Stimulated activated CD8-positive, alpha-beta memory T cell treated with anti-CD3 and anti-CD28 coated beads, Interleukin-7, amount 100 ng/mL, for 48 hours (primary cell): ENCODE results near the gene TIMP2.
"Not testable (repeated sequence)": the region's sequence is repeated elsewhere in the genome, so short reads cannot be mapped to it uniquely, and the experiment has no call there.

ENCODE experiments used
- DNase-seq, 2 donors: peaks; one replicate each; pipeline ENCODE4 v3.0.0-alpha.2; 2020; ENCODE audit warnings: low read depth in 1 of 2; ENCODE audit errors: extremely low read depth in 1 of 2

TIMP2 gene, protein sequence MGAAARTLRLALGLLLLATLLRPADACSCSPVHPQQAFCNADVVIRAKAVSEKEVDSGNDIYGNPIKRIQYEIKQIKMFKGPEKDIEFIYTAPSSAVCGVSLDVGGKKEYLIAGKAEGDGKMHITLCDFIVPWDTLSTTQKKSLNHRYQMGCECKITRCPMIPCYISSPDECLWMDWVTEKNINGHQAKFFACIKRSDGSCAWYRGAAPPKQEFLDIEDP

DNA sequence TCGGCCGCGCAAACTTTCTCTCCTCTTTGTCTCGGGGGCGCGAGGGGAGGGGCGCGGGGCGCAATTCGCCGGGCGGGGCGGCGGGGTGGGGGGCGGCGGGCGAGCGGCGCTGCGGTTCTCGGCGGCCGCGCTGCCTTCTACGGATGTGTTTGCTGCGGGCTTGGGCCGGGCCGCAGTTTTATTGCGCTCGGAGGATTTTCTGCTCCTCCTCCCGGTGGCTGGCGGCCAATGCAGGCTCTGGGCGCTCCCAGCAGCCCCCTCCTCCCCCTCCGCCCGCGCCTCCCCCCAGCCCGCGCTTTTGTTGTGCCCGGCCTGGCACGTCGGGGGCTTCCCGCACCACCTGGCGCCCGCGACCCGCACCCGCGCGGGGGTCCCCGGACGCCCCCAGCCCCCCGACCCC lies at the start of gene TIMP2:
TIMP2 (minus strand) TSS at position 154 of the 400 bp plus-strand sequence. CDS start 299 bp downstream, outside the sequence.
- DNase-seq = peak; percentile 20 to 25

DNA sequence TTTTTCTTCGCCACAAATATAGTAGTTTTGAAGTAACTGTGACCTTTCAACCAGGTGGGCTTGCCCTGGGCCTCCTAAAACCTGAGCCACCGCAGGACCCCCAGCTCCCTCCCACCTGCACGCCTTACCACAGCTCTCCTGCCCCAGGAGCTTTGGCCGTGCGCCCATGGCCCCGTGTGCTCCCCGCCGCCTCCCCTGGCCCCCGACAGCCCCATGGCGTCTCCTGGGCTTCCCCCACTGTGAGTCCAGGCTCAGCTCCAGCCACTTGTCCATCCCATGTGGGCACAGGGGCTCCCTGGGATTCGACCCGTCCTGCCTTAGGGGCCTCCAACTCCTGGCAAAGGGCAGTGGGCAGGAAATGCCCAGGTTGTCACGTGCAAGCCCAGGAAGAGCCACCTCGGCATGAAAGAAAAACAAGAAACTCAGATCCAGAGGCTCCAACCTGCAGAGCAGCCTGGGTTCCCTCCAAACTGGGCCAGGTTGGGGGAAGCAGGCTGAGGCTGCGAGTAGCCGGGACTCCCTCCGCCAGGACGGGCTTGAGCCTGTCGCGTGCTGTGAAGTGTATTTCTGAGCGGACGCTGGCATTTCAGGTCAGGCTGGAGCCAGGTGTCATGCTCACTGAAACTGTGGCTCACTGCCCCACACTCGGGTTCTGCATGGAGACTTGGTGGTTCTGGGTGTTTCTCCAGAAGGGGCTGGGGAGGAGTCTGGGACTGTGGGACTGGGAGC lies 48.8 kb upstream of the TIMP2 start:
- no peak for DNase-seq

GRCh38 chr17:78973196-78973595 lies 48.0 kb upstream of the TIMP2 start:
- no peak for DNase-seq

DNA sequence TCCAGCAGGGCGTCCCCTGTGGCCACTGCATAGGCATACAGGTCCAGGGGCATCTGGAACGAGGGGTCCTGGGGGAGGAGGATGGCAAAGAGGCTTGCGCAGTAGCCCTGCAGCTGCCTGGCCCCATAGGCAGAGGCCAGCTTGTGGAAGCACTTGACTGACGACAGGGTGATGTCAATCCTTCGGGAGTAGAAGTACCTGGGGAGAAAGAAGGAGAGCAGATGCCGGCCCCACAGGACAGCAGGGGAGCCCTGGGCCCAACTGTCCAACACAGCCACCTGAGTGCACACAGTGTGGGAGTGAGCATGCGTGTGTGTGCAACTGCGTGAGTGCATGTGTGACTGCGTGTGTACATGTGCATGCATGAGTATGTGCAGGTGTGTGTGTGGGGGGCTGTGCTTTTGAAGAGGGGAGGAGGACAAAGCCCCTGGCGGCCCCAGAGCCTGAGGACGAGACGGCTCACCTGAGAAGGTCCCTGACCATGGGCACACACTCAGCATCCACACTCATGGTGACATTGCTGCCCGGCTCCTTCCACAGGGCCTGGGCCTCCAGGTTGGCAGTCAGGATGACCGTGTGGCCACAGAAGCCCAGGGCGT lies 47.4 kb upstream of the TIMP2 start:
- no peak for DNase-seq

- DNase-seq = no peak
These were observed 46.7 kb upstream of the TIMP2 start for GRCh38 chr17:78971756-78972506.

DNA sequence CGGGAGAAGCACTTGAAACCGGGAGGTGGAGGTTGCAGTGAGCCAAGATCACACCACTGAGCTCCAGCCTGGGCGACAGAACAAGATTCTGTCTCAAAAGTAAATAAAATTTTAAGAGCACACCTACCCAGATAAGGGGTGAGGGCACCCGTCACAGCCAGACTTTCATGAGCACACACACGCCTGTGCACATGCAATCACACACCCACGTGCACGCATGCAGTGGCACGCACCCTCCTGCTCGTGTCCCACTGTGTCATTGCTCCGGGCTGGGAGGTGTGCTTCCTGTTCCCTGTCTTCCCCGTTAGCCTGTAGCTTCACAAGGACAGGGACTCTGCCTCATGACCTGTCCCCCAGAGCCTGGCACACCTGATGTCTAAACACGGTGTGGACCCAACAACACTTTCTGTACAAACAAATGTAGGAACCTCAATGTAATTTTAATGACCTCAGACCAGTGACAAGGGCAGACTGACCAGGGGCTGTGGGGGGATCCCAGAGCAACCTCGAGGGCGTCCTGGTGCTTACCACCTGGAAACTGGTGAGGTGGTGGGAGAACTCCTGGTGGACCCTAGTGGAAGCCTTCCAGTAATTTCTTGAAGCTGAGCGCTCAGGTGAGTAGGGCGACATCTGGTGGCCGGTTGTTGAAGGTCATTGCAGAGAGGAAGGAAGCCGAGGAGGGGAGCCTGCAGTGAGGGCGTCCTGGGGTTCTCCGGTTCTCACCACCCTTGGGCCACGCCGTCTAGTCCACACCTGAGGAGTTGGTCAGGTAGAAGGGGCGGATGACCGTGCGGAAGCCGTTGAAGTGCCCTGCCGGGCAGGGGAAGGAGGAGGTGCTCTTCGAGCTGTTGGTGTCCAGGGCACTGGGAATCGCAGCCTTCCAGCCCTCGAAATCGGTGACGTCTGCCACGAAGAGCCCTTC lies 45.9 kb upstream of the TIMP2 start:
- DNase-seq = peak; percentile 26 to 63

DNA sequence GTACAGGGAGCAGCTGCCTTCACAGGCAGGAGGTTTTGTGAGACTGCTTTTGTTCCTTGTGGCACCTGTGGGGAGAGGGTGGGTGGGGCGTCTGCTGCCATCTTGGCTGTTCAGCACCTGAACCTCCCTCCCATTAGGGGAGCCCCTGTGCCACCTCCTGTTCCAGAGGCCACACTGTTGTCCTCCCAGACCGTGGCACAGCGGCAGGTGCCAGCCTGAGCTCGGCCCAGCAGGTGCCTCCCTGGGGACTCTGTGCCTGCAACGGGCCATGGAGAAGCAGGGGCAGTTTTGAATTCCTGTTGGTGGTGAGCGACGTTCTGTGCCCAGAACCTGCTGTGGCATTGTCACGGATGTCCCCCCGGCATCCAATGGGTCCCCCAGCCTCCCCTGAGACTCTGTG lies 44.7 kb upstream of the TIMP2 start:
- DNase-seq = no peak

GRCh38 chr17:78967782-78968362 lies 42.7 kb upstream of the TIMP2 start:
- peak in 1 of 2 donors; percentile 6 for DNase-seq

DNA sequence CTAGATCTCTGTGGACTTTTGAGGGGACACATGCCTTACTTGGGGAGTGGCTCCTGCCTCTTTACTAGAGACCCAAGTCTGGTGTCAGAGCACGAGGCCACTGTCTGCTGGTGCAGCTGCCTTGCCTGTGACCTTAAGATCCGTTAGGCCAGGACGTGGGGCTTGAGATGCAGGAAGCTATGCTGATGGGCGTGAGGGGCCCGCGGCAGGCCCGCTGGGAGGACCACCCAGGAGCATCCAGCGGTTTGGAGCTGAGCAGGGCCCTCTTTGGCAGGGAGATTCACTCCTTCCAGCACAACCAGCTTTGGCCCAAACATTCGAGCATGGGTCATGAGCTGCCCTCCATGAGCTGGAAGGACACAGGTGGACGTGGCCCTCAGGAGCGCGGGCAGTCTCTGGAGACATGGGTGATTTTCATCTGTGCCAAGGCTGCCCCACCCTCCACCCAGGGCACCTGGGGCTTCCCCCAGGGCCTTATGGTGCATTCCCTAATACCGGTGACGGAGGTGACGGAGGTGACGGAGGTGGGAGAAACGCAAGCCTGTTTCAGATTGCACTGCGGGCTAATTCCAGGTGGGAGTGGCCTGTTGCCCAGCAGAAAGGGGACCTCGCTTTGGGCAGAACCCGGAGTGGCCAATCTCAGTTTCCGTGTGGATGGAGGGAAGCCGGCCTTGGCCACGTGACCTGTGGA lies 41.9 kb upstream of the TIMP2 start:
- no peak for DNase-seq

DNA sequence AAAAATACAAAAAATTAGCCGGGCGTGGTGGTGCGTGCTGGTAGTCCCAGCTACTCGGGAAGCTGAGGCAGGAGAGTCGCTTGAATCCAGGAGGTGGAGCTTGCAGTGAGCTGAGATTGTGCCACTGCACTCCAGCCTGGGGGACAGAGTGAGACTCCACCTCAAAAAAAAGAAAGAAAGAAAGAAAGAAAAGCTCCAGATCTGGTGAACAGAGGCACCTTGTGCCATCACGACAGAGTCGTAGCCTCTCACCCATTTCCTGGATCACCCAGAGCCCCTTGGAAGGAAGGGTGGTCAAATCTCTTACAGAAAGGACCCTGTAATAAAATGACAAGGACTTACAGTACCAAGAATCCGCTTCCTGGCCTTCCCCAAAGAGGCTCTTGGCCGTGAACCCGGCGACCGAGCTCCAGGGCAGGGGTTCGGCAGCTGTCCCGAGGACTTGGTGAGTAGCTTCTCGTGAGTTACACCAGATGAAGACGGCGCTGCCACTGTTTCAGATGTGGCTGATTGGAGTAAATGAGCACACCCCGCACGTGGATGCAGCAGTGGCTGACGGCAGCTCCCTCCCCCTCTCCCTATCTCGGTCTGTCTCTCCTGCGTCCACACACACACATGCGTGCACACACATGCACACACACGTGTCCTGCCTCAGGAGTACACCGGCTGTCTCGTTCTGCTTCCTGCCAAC lies 41.1 kb upstream of the TIMP2 start:
- DNase-seq = no peak

- DNase-seq = no peak
These were observed 40.3 kb upstream of the TIMP2 start for GRCh38 chr17:78965491-78965924.

- DNase-seq = no peak
These were observed 38.2 kb upstream of the TIMP2 start for GRCh38 chr17:78963378-78963777.

- not testable (repeated sequence) for DNase-seq
These were observed 37.8 kb upstream of the TIMP2 start for GRCh38 chr17:78962984-78963348.

DNA sequence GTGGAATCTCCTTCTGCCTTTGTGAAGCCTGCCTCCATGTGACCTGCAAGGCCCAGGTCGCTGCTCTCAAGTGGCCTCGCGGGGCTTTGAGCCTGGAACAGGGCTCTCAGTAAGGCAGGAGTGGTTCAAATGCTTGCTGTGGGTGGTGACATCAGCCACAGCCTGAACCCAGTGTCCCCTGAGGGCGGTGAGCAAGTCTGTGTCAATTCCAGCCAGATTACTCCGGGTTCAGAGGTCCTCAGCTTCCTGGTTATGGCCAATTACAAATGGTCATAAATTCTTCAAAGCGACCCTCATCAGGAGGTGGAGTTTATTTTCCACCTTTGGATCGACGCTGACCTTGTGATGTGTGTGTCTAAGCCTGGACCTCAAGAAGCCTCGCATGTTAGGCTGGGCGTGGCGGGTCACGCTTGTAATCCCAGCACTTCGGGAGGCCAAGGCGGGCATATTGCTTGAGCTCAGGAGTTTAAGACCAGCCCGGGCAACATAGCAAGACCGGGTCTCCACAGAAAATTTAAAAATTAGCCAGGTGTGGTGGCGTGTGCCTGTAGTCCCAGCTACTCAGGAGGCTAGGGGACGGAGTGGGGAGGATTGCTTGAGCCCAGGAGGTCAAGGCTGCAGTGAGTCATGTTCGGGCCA lies 37.3 kb upstream of the TIMP2 start:
- no peak for DNase-seq

DNA sequence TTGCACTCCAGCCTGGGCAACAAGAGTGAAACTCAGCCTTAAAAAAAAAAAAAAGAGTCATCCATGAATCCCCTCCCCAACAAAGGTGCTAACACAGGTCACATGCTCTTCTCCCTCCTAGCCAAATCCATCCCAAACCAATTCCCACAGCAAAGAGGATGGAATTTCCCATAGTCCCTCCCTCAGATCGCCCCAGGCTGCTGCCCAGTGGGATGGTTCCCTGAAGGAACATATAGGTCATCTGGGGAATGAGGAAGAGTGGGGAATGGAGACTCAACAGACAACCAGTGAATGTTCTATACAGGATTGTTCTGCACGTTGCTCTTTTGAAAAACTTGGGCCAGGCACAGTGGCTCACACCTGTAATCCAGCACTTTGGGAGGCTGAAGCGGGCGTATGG lies 36.4 kb upstream of the TIMP2 start:
- no peak for DNase-seq

DNA sequence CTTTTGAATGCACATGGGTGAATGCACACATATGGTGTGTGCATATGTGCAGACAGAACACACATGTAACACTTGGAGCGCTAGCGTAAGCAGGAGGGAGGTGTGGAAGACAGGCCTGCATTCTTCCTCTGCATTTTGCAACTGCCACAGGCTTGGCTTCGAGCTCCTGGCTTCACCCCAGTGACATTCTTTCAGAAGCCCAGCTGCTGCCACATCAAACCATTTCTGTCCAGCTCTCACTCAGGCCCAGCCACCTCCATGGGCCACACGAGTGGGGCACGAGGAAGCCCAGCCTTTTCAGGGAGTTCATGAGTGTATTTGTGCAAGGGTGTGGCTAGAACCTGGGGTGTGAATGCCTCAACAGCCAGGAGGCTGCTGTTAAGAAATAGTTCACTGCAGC lies 35.7 kb upstream of the TIMP2 start:
- DNase-seq = no peak

GRCh38 chr17:78959803-78960202 lies 34.6 kb upstream of the TIMP2 start:
- DNase-seq = no peak

DNA sequence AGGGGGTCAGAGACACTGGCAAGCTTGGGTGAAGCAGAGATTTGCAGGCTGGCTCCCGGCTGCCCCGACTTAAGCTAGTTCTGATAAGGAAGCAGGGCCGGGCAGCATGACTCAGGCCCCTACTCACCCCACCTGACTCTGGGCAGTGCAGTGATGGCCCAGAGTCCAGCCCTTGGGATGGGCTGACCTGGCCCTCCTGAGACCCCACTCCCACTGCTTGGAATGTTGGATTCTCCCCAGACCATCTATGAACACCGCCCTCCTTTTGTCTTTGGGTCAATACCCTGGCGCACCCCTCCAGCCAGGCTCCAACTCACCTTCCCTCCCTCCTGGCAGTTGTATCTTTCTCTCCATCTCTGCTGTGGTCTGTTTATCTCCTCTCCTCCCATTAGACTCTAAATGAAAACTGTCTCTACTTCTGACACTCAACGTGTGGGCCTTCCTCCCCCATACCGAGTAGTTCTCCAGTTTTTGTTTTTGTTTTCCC lies 33.5 kb upstream of the TIMP2 start:
- no peak for DNase-seq
